B cell (primary cell): Measurements from ENCODE around the gene EHBP1L1. TPM values are rescaled to one million over a fixed set of nuclear protein-coding genes. Genes with fewer than 3 reads are reported as not detected.
A peak's percentile ranks its signal among the peaks of the same experiment; 100 is the strongest.

Experiments
- ATAC-seq: fragments of 200-7000 bp; cut with Tn5 transposase; one replicate; pipeline ENCODE4 v1.10.0; 2021; ENCODE audit warnings: low read depth, mild to moderate bottlenecking, moderate number of reproducible peaks, moderate library complexity
- CTCF ChIA-PET: fragments of 350-600 bp; sonication (Branson Sonifier 250); formaldehyde crosslinking; loops from one replicate; lab custom pipeline; 2021; ENCODE audit warnings: antibody characterized with exemption, inconsistent platforms; lab: Charles Lee
- POLR2A ChIA-PET: fragments of 350-600 bp; sonication (Branson Sonifier 250); formaldehyde crosslinking; loops from one replicate; lab custom pipeline; 2021; ENCODE audit warnings: antibody characterized with exemption; lab: Charles Lee
- DNase-seq: peaks from one replicate; pipeline ENCODE4 v3.0.0; 2013
- H2AFZ ChIP-seq: 2 replicates; pipeline ENCODE4 v1.6.1; 2012; ENCODE audit warnings: mild to moderate bottlenecking, low read depth, low read length; ENCODE audit not compliant: insufficient read depth, poor library complexity, severe bottlenecking
- H3K27ac ChIP-seq, 2 donors: 1 replicate in 1 of 2; 2 replicates in 1 of 2; pipeline ENCODE4 v1.5.1; 2012 to 2013; ENCODE audit warnings: low read length in 2 of 2, mild to moderate bottlenecking in 2 of 2, moderate library complexity in 1 of 2
- H3K27me3 ChIP-seq, 4 experiments: fragments of 200-600 bp in 1 of 4; sonication (generic) in 1 of 4; replicated peaks in 1 of 4; 1 replicate in 2 of 4; 2 replicates in 2 of 4; pipeline versions ENCODE4 v1.6.1 to v1.7.0; 2013 to 2016; ENCODE audit warnings: low read length in 3 of 4, mild to moderate bottlenecking in 2 of 4, mixed read lengths in 1 of 4, moderate library complexity in 1 of 4; ENCODE audit not compliant: insufficient read depth in 4 of 4, control insufficient read depth in 3 of 4; ENCODE audit errors: control extremely low read depth in 1 of 4
- H3K36me3 ChIP-seq, 2 experiments: replicated peaks in 1 of 2; 1 replicate in 1 of 2; 2 replicates in 1 of 2; pipeline versions ENCODE4 v1.6.1 to v1.7.1; 2013; ENCODE audit warnings: low read length in 1 of 2; ENCODE audit not compliant: insufficient read depth in 2 of 2, control insufficient read depth in 1 of 2; ENCODE audit errors: control extremely low read depth in 1 of 2, extremely low read depth in 1 of 2
- H3K4me1 ChIP-seq, 2 donors: fragments of 200-600 bp in 1 of 2; sonication (generic) in 1 of 2; 1 replicate in 1 of 2; 2 replicates in 1 of 2; pipeline versions ENCODE4 v1.5.1 to v1.6.1; 2013 to 2017; ENCODE audit warnings: low read length in 2 of 2; ENCODE audit not compliant: control insufficient read depth in 2 of 2, insufficient read depth in 2 of 2
- H3K4me2 ChIP-seq: replicated peaks from 2 replicates; pipeline ENCODE3; 2012; ENCODE audit warnings: mild to moderate bottlenecking, low read depth, low read length; ENCODE audit not compliant: poor library complexity, severe bottlenecking
- H3K4me3 ChIP-seq, 5 experiments: fragments of 200-600 bp in 1 of 5; sonication (generic) in 1 of 5; 1 replicate in 3 of 5; 2 replicates in 2 of 5; pipeline versions ENCODE4 v1.5.1 to v1.7.0; 2011 to 2016; ENCODE audit warnings: low read length in 4 of 5, mild to moderate bottlenecking in 4 of 5, low read depth in 2 of 5, control low read depth in 1 of 5, moderate library complexity in 1 of 5; ENCODE audit not compliant: insufficient read depth in 1 of 5; ENCODE audit errors: control extremely low read depth in 1 of 5, extremely low read depth in 1 of 5
- H3K79me2 ChIP-seq: fragments of 200-600 bp; sonication (generic); one replicate; pipeline ENCODE4 v1.6.0; 2016; ENCODE audit warnings: low read length; ENCODE audit not compliant: control insufficient read depth, insufficient read depth
- H3K9ac ChIP-seq: fragments of 200-600 bp; sonication (generic); 2 replicates; pipeline ENCODE4 v1.6.1; 2017; ENCODE audit warnings: mild to moderate bottlenecking, low read length, moderate library complexity
- H3K9me3 ChIP-seq, 3 donors: one replicate each; pipeline versions ENCODE4 v1.6.1 to v1.7.1; 2013; ENCODE audit warnings: low read length in 2 of 3; ENCODE audit not compliant: control insufficient read depth in 2 of 3, insufficient read depth in 1 of 3; ENCODE audit errors: control extremely low read depth in 1 of 3
- H4K20me1 ChIP-seq: 2 replicates; pipeline ENCODE4 v1.6.0; 2012; ENCODE audit warnings: mild to moderate bottlenecking, low read length; ENCODE audit not compliant: insufficient read depth, control insufficient read depth, poor library complexity, severe bottlenecking
- H3K27ac Mint-ChIP-seq: one replicate; pipeline ENCODE4 v1.8.0; 2021; ENCODE audit warnings: mixed read lengths
- H3K27me3 Mint-ChIP-seq: one replicate; pipeline ENCODE4 v1.8.0; 2021; ENCODE audit warnings: mixed read lengths
- H3K4me1 Mint-ChIP-seq: one replicate; pipeline ENCODE4 v1.8.0; 2021; ENCODE audit warnings: mixed read lengths
- H3K4me3 Mint-ChIP-seq: one replicate; pipeline ENCODE4 v1.8.0; 2021; ENCODE audit warnings: mixed read lengths
- H3K9me3 Mint-ChIP-seq: one replicate; pipeline ENCODE4 v1.8.0; 2022; ENCODE audit warnings: mixed read lengths; ENCODE audit not compliant: insufficient read depth
- CTCF ChIP-seq: fragments of 200-600 bp; IDR thresholded peaks from one replicate; pipeline ENCODE4 v1.8.0; 2022; ENCODE audit warnings: antibody characterized with exemption, mild to moderate bottlenecking
- EZH2 ChIP-seq: IDR thresholded peaks from 2 replicates; pipeline ENCODE4 v1.6.1; 2012; ENCODE audit warnings: borderline replicate concordance, low read depth, mild to moderate bottlenecking, moderate library complexity, low read length; ENCODE audit not compliant: insufficient read depth, poor library complexity, severe bottlenecking
- WGBS: methylation state at CpG from one replicate; pipeline ENCODE4 v1.1.5; 2013; ENCODE audit warnings: missing lambda C conversion rate; ENCODE audit not compliant: insufficient coverage; 5-methylcytosine and 5-hydroxymethylcytosine counted together
- intact Hi-C: fragments of 100-400 bp; cut with micrococcal nuclease; formaldehyde crosslinking; loops from one replicate; pipeline ENCODE4 v1.10.0; 2022
- polyA plus RNA-seq: library from polyadenylated mRNA; depleted of rRNA; stranded (reverse); fragments of >200 nt; gene quantifications from 2 replicates; pipeline ENCODE4 v1.2.3, GENCODE V29; 2012
- total RNA-seq, 2 donors: library from RNA; stranded (reverse); fragments of 120-200 nt in 1 of 2; gene quantifications; 1 replicate in 1 of 2; 2 replicates in 1 of 2; pipeline versions ENCODE4 v1.2.3 to v1.2.4, GENCODE V29; 2013 to 2022

The EHBP1L1 gene
- total and polyA plus RNA-seq, 2 donors (not counting 1 experiment from before 2014, with no cell fraction given): 202 to 279 TPM

- Histone ChIP-seq H3K4me3 (peak overlapping the region; percentile 43 to 92 (median 88)), H3K27ac (peak overlapping the region; percentile 85 to 89), H3K4me2 (peak overlapping the region; percentile 84), H3K9ac (peak overlapping the region; percentile 92), H3K27me3 (no peaks in the 10 kb centered on the region), H3K79me2 (peaks cover 85% of the 10 kb centered on the region), H2AFZ (peak overlapping the region; percentile 69), H3K36me3 (peaks cover 0 to 52% of the 10 kb centered on the region in 2 experiments), H4K20me1 (peaks cover 59% of the 10 kb centered on the region), H3K9me3 (no peaks in the 10 kb centered on the region), H3K4me1 (peaks cover 33 to 40% of the 10 kb centered on the region in 2 donors)
- peaks cover 44% of the 10 kb centered on the region for H3K4me1 Mint-ChIP-seq
- ATAC-seq (no peak), DNase-seq (no peak)
- peak overlapping the region; percentile 97 for H3K27ac Mint-ChIP-seq
- TF ChIP-seq CTCF (no peak), EZH2 (no peak)
- ChIA-PET CTCF (interaction anchor here (0.6 to 3.8 kb wide), 11 partner anchors 10 to 442 kb away, joined by 3 to 21 read pairs (median 7); partner anchors contain the start of genes CCDC85B, EHBP1L1, FIBP and MUS81), POLR2A (interaction anchor here (0.6 to 3.9 kb wide), 12 partner anchors 10 to 274 kb away, joined by 3 to 28 read pairs (median 6); partner anchors contain the start of genes CCDC85B, FAM89B and RELA)
- intact Hi-C loops: loop anchor here (1.0 to 10.0 kb wide), 15 partner anchors 22 to 501 kb away; partner anchors contain the start of genes BANF1, CFL1, EIF1AD and KAT5
- no peaks in the 10 kb centered on the region for H3K9me3 Mint-ChIP-seq
- peak overlapping the region; percentile 98 for H3K4me3 Mint-ChIP-seq
- H3K27me3 Mint-ChIP-seq: no peaks in the 10 kb centered on the region
- WGBS: under 1% methylated on average over 44 of the region's 50 CpGs
These were observed 40.2 kb downstream of the EHBP1L1 start for GRCh38 chr11:65615950-65616574.

GRCh38 chr11:65616575-65617001 lies 40.7 kb downstream of the EHBP1L1 start:
- Histone ChIP-seq H2AFZ (no peak overlapping the region), H3K4me3 (peak overlapping the region; percentile 37 to 92 (median 88)), H4K20me1 (peaks cover 54% of the 10 kb centered on the region), H3K4me2 (peak overlapping the region; percentile 84), H3K27me3 (no peaks in the 10 kb centered on the region), H3K27ac (peak overlapping the region; percentile 48 to 89), H3K79me2 (peaks cover 81% of the 10 kb centered on the region), H3K9ac (peak overlapping the region; percentile 92), H3K9me3 (no peaks in the 10 kb centered on the region), H3K36me3 (peaks cover 0 to 53% of the 10 kb centered on the region in 2 experiments), H3K4me1 (peaks cover 27 to 35% of the 10 kb centered on the region in 2 donors)
- TF ChIP-seq EZH2 (no peak), CTCF (no peak)
- no peak for DNase-seq
- Mint-ChIP-seq H3K9me3 (no peaks in the 10 kb centered on the region), H3K27me3 (no peaks in the 10 kb centered on the region), H3K4me1 (peaks cover 39% of the 10 kb centered on the region), H3K4me3 (peak overlapping the region; percentile 94), H3K27ac (peak overlapping the region; percentile 94)
- CTCF ChIA-PET: interaction anchor here (0.6 to 1.5 kb wide), 3 partner anchors 10 to 443 kb away, joined by 3 to 8 read pairs (median 3); no protein-coding TSS in a partner anchor
- intact Hi-C loops: loop anchor here (5.0 to 10.0 kb wide), 2 partner anchors 484 to 502 kb away; partner anchors contain the start of genes SYVN1, TM7SF2 and ZNHIT2
- ATAC-seq: no peak
- POLR2A ChIA-PET: interaction anchor here (0.6 to 1.1 kb wide), 3 partner anchors 22 to 95 kb away, joined by 3 to 5 read pairs (median 3); no protein-coding TSS in a partner anchor
- WGBS: 79% methylated on average over 9 of the region's 10 CpGs
